Endothelial cell of umbilical vein (primary cell): Measurements from ENCODE around the gene SAA2. TPM values are rescaled to one million over a fixed set of nuclear protein-coding genes. Genes with fewer than 3 reads are reported as not detected.

Experiments
- BruUV-seq: library from RNA; stranded (reverse); fragments of 400-500 nt; replicated peaks from 2 replicates; lab custom pipeline; 2021; lab: Mats Ljungman, UMichigan
- CTCF ChIA-PET: fragments of 300-600, 350-600 bp; sonication (Branson Sonifier 250); formaldehyde crosslinking; loops from one replicate; lab custom pipeline; 2021; ENCODE audit warnings: antibody characterized with exemption, inconsistent platforms; lab: Charles Lee
- POLR2A ChIA-PET: fragments of 300-600, 350-600 bp; sonication (Branson Sonifier 250); formaldehyde crosslinking; loops from one replicate; lab custom pipeline; 2021; ENCODE audit warnings: antibody characterized with exemption, inconsistent platforms; lab: Charles Lee
- DNase-seq: peaks from one replicate; pipeline ENCODE4 v3.0.0-alpha.2; 2011; ENCODE audit warnings: low read depth, low spot score
- FAIRE-seq: peaks from 2 replicates; lab custom pipeline; 2011; peaks lifted over from hg19 to GRCh38; lab: Jason Lieb, UNC
- H2AFZ ChIP-seq: 2 replicates; pipeline ENCODE4 v1.6.0; 2012; ENCODE audit warnings: low read depth, low read length, control low read depth, inconsistent platforms
- H3K27ac ChIP-seq: 2 replicates; pipeline ENCODE4 v1.5.1; 2011; ENCODE audit warnings: low read depth, mild to moderate bottlenecking, control low read depth, low read length, moderate library complexity; ENCODE audit not compliant: insufficient read depth
- H3K27me3 ChIP-seq, 2 experiments: 2 replicates each; pipeline versions ENCODE4 v1.6.0 to v1.6.1; 2011; ENCODE audit warnings: low read length in 2 of 2, mixed read lengths in 1 of 2; ENCODE audit not compliant: control insufficient read depth in 2 of 2, insufficient read depth in 2 of 2
- H3K36me3 ChIP-seq, 2 experiments: 2 replicates in 1 of 2; 3 replicates in 1 of 2; pipeline ENCODE4 v1.5.1; 2011; ENCODE audit warnings: low read length in 2 of 2, mild to moderate bottlenecking in 1 of 2, moderate library complexity in 1 of 2; ENCODE audit not compliant: control insufficient read depth in 2 of 2, insufficient read depth in 2 of 2; ENCODE audit errors: extremely low read depth in 1 of 2
- H3K4me1 ChIP-seq: 3 replicates; pipeline ENCODE4 v1.5.1; 2011; ENCODE audit warnings: mild to moderate bottlenecking, low read length; ENCODE audit not compliant: control insufficient read depth, insufficient read depth; ENCODE audit errors: extremely low read depth
- H3K4me2 ChIP-seq: 2 replicates; pipeline ENCODE4 v1.6.1; 2011; ENCODE audit warnings: low read length, control low read depth, mixed read lengths; ENCODE audit not compliant: insufficient read depth
- H3K4me3 ChIP-seq, 3 experiments: fragments of 200-600 bp in 1 of 3; sonication (generic), shearing (Covaris generic) in 1 of 3; replicated peaks in 1 of 3; 2 replicates each; pipeline ENCODE4 v1.5.1; 2011 to 2016; ENCODE audit warnings: control low read depth in 3 of 3, low read length in 3 of 3, mild to moderate bottlenecking in 2 of 3, inconsistent platforms in 1 of 3, low read depth in 1 of 3, moderate library complexity in 1 of 3; ENCODE audit not compliant: insufficient read depth in 1 of 3
- H3K79me2 ChIP-seq: 2 replicates; pipeline ENCODE4 v1.6.0; 2012; ENCODE audit warnings: low read length, inconsistent platforms; ENCODE audit not compliant: control insufficient read depth, insufficient read depth
- H3K9ac ChIP-seq: replicated peaks from 2 replicates; pipeline ENCODE3; 2011; ENCODE audit warnings: low read length, control low read depth; ENCODE audit not compliant: insufficient read depth; ENCODE audit errors: extremely low read depth
- H3K9me1 ChIP-seq: replicated peaks from 3 replicates; pipeline ENCODE4 v1.6.0; 2011; ENCODE audit warnings: mild to moderate bottlenecking, low read length; ENCODE audit not compliant: control insufficient read depth, insufficient read depth; ENCODE audit errors: extremely low read depth
- H3K9me3 ChIP-seq: replicated peaks from 2 replicates; pipeline ENCODE4 v1.5.1; 2012; ENCODE audit warnings: low read length, inconsistent platforms; ENCODE audit not compliant: control insufficient read depth, insufficient read depth
- H4K20me1 ChIP-seq: replicated peaks from 2 replicates; pipeline ENCODE3; 2011; ENCODE audit warnings: mild to moderate bottlenecking, low read length; ENCODE audit not compliant: control insufficient read depth, insufficient read depth; ENCODE audit errors: extremely low read depth
- CTCF ChIP-seq, 2 donors: IDR thresholded peaks; 1 replicate in 1 of 2; 2 replicates in 1 of 2; pipeline ENCODE4 v1.5.1; 2011; ENCODE audit warnings: low read length in 2 of 2, mild to moderate bottlenecking in 2 of 2, moderate library complexity in 2 of 2, control low read depth in 1 of 2, inconsistent platforms in 1 of 2, low read depth in 1 of 2; ENCODE audit not compliant: insufficient read depth in 1 of 2; ENCODE audit errors: extremely low read depth in 1 of 2
- EZH2 ChIP-seq: IDR thresholded peaks from 2 replicates; pipeline ENCODE4 v1.6.1; 2012; ENCODE audit warnings: borderline replicate concordance, low read depth, mild to moderate bottlenecking, moderate library complexity, low read length, inconsistent platforms; ENCODE audit not compliant: severe bottlenecking
- FOS ChIP-seq: IDR thresholded peaks from 2 replicates; pipeline ENCODE4 v1.6.1; 2011; ENCODE audit warnings: mild to moderate bottlenecking, low read length, moderate library complexity, borderline replicate concordance; ENCODE audit not compliant: insufficient read depth
- JUN ChIP-seq: IDR thresholded peaks from 2 replicates; pipeline ENCODE4 v1.6.1; 2011; ENCODE audit warnings: borderline replicate concordance, low read depth; ENCODE audit not compliant: insufficient read length, insufficient read depth
- MYC ChIP-seq: IDR thresholded peaks from one replicate; pipeline ENCODE4 v1.6.1; 2011; ENCODE audit warnings: mild to moderate bottlenecking, low read depth, low read length
- POLR2A ChIP-seq: IDR thresholded peaks from 2 replicates; pipeline ENCODE4 v1.6.1; 2012; ENCODE audit warnings: low read depth, mild to moderate bottlenecking, control low read depth, low read length
- POLR2AphosphoS5 ChIP-seq: IDR thresholded peaks from 2 replicates; pipeline ENCODE4 v1.6.1; 2012; ENCODE audit warnings: low read depth, mild to moderate bottlenecking, control low read depth, low read length, moderate library complexity; ENCODE audit not compliant: insufficient read depth
- dilution Hi-C: fragments of 300-500 bp; cut with MboI; formaldehyde crosslinking; loops from one replicate; pipeline ENCODE4 v1.15.0; 2019; ENCODE audit warnings: low sequenced_read_pairs; ENCODE audit not compliant: extremely low pct_ligation_motif_present
- intact Hi-C: fragments of 100-400 bp; cut with micrococcal nuclease; formaldehyde crosslinking; loops from one replicate; pipeline ENCODE4 v1.10.0; 2022
- polyA plus RNA-seq, 4 experiments: library from polyadenylated mRNA; depleted of rRNA in 3 of 4; stranded (reverse) in 3 of 4; unstranded in 1 of 4; fragments of >200 nt; gene quantifications; 2 replicates each; pipeline versions ENCODE4 v1.2.1 to v1.2.3, GENCODE V29; 2011 to 2012; ENCODE audit warnings: missing spikeins in 1 of 4
- total RNA-seq: library from RNA; stranded (reverse); gene quantifications from 2 replicates; pipeline ENCODE4 v1.2.3, GENCODE V29; 2021

SAA2 gene
- total and polyA plus RNA-seq, 2 donors (not counting 3 experiments of a cell fraction or from before 2014, with no cell fraction given): not detected

GRCh38 chr11:18230859-18231258, 17.6 kb downstream of the SAA2 start:
- H3K4me3 ChIP-seq: no peak overlapping the region
- H3K9ac ChIP-seq: no peak overlapping the region
- TF ChIP-seq FOS (no peak), JUN (no peak), EZH2 (no peak), MYC (no peak), CTCF (IDR thresholded peaks at IDR 0.05; ENCODE audit: extremely low read depth in 1 of 2, insufficient read depth in 1 of 2, low read depth in 1 of 2, low read length in 2 of 2) (no peak), POLR2AphosphoS5 (no peak)
- no peaks in the 10 kb centered on the region for H3K36me3 ChIP-seq
- dilution Hi-C loops: no loop called here
- BruUV-seq: no TSS peak
- no peaks in the 10 kb centered on the region for H4K20me1 ChIP-seq
- ChIA-PET CTCF (interaction anchor here (1.5 to 1.6 kb wide), 2 partner anchors 10 to 13 kb away, joined by 4 to 5 read pairs; no protein-coding TSS in a partner anchor), POLR2A (no interaction called here)
- no peaks in the 10 kb centered on the region for H3K4me1 ChIP-seq
- H2AFZ ChIP-seq: no peak overlapping the region
- no peaks in the 10 kb centered on the region for H3K79me2 ChIP-seq
- DNase-seq: no peak
- no peaks in the 10 kb centered on the region for H3K9me3 ChIP-seq
- intact Hi-C loops: no loop called here
- no peak for FAIRE-seq
- no peak overlapping the region for H3K4me2 ChIP-seq
- H3K27ac ChIP-seq: no peak overlapping the region
- no peaks in the 10 kb centered on the region for H3K9me1 ChIP-seq
- no peaks in the 10 kb centered on the region for H3K27me3 ChIP-seq

DNA sequence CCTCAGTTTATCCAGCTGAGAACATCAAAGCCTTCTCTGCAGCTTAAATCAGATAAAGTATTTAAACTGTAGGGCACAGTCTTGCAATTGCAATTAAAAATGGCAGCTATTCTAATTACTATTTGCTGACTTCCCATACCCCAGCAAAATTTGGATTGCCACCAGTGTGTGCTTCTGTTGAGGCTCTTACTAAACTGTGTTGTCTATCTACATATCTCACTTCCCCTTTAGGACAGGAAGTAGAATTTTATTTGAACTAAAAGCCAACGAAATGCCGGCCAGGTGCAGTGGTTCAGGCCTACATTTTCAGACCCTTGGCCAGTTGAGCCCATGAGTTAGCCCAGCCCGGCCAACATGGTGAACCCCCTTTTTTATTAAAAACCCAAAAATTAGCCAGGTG, 19.0 kb downstream of the SAA2 start:
- no peak overlapping the region for H3K27ac ChIP-seq
- H3K36me3 ChIP-seq: no peaks in the 10 kb centered on the region
- no TSS peak for BruUV-seq
- no peaks in the 10 kb centered on the region for H4K20me1 ChIP-seq
- no peaks in the 10 kb centered on the region for H3K9me1 ChIP-seq
- H2AFZ ChIP-seq: no peak overlapping the region
- H3K4me3 ChIP-seq: no peak overlapping the region
- no peak overlapping the region for H3K4me2 ChIP-seq
- no peaks in the 10 kb centered on the region for H3K4me1 ChIP-seq
- TF ChIP-seq JUN: no peak
- no peak for TF ChIP-seq FOS
- TF ChIP-seq POLR2A: no peak
- CTCF ChIA-PET: interaction anchor here (1.5 kb wide), 1 partner anchor 14 kb away, joined by 5 read pairs; no protein-coding TSS in a partner anchor
- no peak overlapping the region for H3K9ac ChIP-seq
- no peaks in the 10 kb centered on the region for H3K27me3 ChIP-seq
- POLR2A ChIA-PET: no interaction called here
- H3K9me3 ChIP-seq: no peaks in the 10 kb centered on the region
- intact Hi-C loops: no loop called here
- no peaks in the 10 kb centered on the region for H3K79me2 ChIP-seq
- FAIRE-seq (no peak), DNase-seq (no peak)
- dilution Hi-C loops: no loop called here
